NB4 (cell line): ENCODE results near the gene TMEM233.

ENCODE experiments used
- CTCF ChIP-seq: IDR thresholded peaks from one replicate; pipeline ENCODE4 v1.5.1; 2012; ENCODE audit warnings: low read depth, low read length
- MAX ChIP-seq: IDR thresholded peaks from 2 replicates; pipeline ENCODE4 v1.6.1; 2011; ENCODE audit warnings: low read depth, low read length
- MYC ChIP-seq: IDR thresholded peaks from 2 replicates; pipeline ENCODE4 v1.6.1; 2011; ENCODE audit warnings: low read depth, low read length

- TF ChIP-seq CTCF = no peak
- TF ChIP-seq MYC = no peak
- TF ChIP-seq MAX = no peak
Observed at GRCh38 chr12:119598159-119598558, 4.6 kb downstream of the TMEM233 start.
